IPS DF 6.9 (cell line): ENCODE measurements around the gene SAMHD1.
A peak's percentile ranks its signal among the peaks of the same experiment; 100 is the strongest.

Experiments
- DNase-seq: peaks from one replicate; pipeline ENCODE4 v3.0.0-alpha.2; 2013; ENCODE audit warnings: low read depth, low spot score
- H3K27ac ChIP-seq: one replicate; pipeline ENCODE4 v1.5.1; 2013; ENCODE audit warnings: low read length, control low read depth
- H3K27me3 ChIP-seq: 2 replicates; pipeline ENCODE4 v1.6.1; 2013; ENCODE audit warnings: mild to moderate bottlenecking, low read length; ENCODE audit not compliant: control insufficient read depth, insufficient read depth
- H3K36me3 ChIP-seq: 2 replicates; pipeline ENCODE4 v1.6.1; 2013; ENCODE audit warnings: low read length; ENCODE audit not compliant: control insufficient read depth, insufficient read depth
- H3K4me1 ChIP-seq: 2 replicates; pipeline ENCODE4 v1.6.1; 2013; ENCODE audit warnings: low read length; ENCODE audit not compliant: control insufficient read depth, insufficient read depth
- H3K4me3 ChIP-seq: 2 replicates; pipeline ENCODE4 v1.5.1; 2013; ENCODE audit warnings: mild to moderate bottlenecking, low read length
- H3K9me3 ChIP-seq: 2 replicates; pipeline ENCODE4 v1.6.1; 2013; ENCODE audit warnings: low read length, inconsistent platforms; ENCODE audit not compliant: control insufficient read depth, insufficient read depth
- WGBS: extraction: QIAGEN DNeasy Blood & Tissue Kit; methylation state at CpG from one replicate; pipeline ENCODE4 v1.1.7; 2013; ENCODE audit warnings: mixed read lengths, missing lambda C conversion rate; ENCODE audit not compliant: insufficient read length, insufficient coverage; 5-methylcytosine and 5-hydroxymethylcytosine counted together

The SAMHD1 gene

DNA sequence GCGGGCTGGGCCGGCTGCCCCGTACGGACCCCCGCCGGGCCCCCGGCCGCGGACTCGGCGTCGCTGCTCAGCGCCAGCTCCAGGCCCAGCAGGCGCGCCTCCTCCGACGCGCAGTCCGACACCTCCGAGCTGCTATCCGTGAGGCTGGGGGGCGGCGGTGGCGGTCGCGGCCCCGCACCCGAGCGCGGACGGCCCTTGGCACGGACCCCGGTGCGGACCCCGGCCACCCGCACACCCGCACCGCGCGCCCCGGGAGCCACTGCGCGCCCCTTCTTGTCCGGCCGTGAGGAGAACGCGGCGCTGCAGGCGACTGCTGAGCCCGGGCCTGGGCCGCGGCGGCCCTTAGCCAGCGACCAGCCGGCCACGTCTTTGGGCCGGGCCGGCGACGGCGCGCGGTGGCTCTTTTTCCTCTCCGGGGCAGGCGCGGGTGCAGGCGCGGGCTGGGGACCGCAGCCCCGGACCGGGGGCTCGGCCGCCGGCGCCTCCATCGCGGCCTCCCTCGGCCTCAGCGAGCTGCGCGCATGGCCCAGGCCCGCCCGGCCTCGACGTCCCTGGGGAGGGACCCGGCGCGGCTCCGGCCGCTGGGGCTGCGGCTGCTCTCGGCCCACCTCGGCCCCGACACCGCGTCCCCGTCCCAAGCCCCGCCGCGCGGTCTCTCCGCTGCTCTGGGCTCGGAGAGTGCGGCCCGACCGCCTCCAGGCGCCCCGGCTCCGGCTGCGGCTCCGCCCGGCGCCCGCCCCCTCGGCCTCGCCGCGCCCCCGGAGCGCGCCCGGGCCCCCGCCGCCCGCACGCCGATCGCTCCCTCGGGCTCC is 88.4 kb downstream of the SAMHD1 start:
- no peak for DNase-seq
- Histone ChIP-seq H3K36me3 (no peaks in the 10 kb centered on the region), H3K4me1 (peaks cover 5% of the 10 kb centered on the region), H3K27me3 (no peaks in the 10 kb centered on the region), H3K27ac (no peak overlapping the region), H3K9me3 (no peaks in the 10 kb centered on the region), H3K4me3 (peak overlapping the region; percentile 69)
- no CpG with 5 or more reads among the region's 129 CpGs for WGBS

DNA sequence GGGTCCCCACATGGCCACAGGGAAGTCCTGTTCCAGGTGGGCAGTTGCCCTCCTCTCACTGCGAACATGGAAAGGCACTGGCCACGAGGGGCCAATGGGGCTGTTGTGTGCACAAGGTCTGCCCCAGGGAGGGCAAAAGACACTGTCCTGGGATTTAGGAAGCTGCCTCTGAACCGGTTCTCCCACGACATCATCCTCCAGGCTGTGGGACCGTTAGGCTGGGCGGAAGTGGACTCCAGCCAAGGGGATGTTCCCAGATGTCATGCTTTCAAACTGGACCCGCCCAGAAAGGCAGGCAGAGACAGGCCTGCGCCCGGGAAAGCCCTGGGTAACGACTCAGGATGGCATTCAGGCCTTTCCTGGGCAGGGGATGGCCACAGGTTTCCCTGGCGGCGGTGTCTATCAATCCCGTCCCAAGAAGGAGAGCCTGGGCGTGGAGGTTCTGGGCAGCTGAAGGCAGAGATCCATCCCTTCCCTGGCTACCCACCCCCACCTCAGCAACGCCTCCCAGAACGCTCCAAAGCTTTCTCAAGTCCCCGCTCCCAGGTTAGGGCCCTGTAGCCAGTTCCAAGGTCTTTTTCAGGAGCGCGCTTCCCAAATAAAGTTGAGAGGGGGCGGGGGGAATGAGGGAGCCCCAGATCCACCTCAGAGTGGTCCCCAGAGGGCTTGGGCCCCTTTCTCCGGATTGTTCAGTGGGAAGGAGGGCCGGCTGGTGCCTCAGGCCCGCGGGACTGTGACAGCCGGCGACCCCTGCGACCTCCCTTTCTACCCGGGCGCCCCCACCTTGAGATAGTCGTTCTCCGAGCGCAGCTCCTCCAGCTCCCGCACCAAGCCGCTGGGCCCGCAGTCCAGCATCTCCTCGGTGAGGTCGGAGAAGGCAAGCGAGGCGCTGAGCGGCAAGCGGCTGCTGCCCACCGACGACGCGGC is 89.4 kb downstream of the SAMHD1 start:
- Histone ChIP-seq H3K36me3 (no peaks in the 10 kb centered on the region), H3K4me3 (peak overlapping the region; percentile 69; the same call in 1 of the 2 replicates), H3K27ac (no peak overlapping the region), H3K4me1 (peaks cover 5% of the 10 kb centered on the region), H3K27me3 (no peaks in the 10 kb centered on the region), H3K9me3 (no peaks in the 10 kb centered on the region)
- no peak for DNase-seq
- no CpG with 5 or more reads among the region's 45 CpGs for WGBS

DNA sequence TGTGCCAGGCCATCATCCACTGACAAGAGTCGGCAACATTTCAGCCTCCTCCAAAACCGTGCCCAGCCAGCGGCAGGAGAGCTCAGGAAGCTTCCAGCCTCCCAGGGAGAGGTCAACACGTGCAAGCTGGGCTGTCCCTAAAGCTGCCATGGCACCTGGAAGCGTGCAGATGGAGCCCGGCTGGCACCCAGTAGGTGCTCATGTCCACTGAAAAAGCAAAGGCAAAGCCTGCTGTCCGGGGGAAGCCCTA is 90.0 kb downstream of the SAMHD1 start:
- H3K4me1 ChIP-seq: peaks cover 5% of the 10 kb centered on the region
- WGBS: no CpG with 5 or more reads among the region's 7 CpGs
- H3K36me3 ChIP-seq: no peaks in the 10 kb centered on the region
- no peaks in the 10 kb centered on the region for H3K9me3 ChIP-seq
- H3K27ac ChIP-seq: no peak overlapping the region
- DNase-seq: no peak
- no peaks in the 10 kb centered on the region for H3K27me3 ChIP-seq
- H3K4me3 ChIP-seq: no peak overlapping the region

DNA sequence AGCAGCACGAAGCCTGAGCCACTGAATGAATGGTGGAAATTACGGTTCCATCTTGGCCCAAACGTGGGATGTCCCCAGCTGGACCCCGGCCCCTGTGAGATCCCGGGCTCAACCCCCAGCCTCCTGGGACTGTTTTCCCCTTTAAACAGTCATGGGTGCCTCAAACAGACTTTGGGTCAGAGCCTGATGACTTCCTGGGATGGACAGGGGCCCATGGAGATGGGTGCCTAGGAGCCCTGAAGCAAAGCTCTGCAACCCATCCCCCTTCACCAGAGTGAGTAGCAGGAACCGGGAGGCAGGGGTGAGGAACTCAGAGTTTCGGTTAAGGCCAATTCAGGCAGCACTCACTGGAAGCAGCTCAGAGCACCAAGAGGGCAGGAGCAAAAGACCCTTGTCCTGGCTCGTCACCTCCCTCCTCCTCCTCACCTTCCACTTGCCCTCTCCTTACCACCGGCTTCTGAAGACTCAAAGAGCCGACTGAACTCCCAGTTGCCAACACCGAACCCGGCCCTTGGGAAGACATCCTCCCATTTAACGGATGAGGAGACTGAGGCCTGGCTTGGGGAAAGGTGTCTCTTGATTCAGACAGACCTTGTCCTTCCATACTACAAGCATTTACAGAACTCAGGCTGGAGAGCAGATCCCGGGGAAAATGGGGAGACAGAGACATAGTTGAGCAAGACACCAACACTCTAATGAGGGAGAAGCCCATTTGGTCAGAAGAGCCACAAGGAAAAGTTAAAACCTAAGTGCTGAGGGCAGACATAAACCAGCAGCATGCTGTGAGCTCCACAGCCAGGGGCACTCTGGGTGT is 90.5 kb downstream of the SAMHD1 start:
- Histone ChIP-seq H3K9me3 (no peaks in the 10 kb centered on the region), H3K27ac (no peak overlapping the region), H3K4me3 (no peak overlapping the region), H3K4me1 (peaks cover 5% of the 10 kb centered on the region), H3K36me3 (no peaks in the 10 kb centered on the region), H3K27me3 (no peaks in the 10 kb centered on the region)
- WGBS: no CpG with 5 or more reads among the region's 14 CpGs
- no peak for DNase-seq

DNA sequence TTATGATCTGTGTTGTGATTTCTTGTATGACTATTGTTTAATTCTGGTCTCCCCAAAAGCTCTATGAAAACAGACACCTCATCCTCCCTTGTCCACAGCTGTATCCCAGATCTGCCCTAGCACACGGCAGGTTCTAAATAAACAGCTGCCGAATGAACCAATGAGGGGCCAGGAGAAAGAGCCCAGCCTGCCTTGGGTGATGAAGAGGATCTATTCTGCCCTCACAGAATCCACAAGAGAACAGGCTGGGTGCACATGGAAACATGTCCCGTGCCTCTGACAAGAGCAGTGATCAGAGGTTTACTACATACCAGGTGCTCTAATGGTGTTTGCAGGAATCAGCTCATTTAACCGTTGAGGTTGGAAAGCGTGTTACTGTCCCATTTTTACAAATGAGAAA is 91.2 kb downstream of the SAMHD1 start:
- peaks cover 3% of the 10 kb centered on the region for H3K4me1 ChIP-seq
- WGBS: no CpG with 5 or more reads among the region's 5 CpGs
- no peaks in the 10 kb centered on the region for H3K36me3 ChIP-seq
- no peak overlapping the region for H3K27ac ChIP-seq
- no peak for DNase-seq
- H3K9me3 ChIP-seq: no peaks in the 10 kb centered on the region
- no peaks in the 10 kb centered on the region for H3K27me3 ChIP-seq
- no peak overlapping the region for H3K4me3 ChIP-seq

DNA sequence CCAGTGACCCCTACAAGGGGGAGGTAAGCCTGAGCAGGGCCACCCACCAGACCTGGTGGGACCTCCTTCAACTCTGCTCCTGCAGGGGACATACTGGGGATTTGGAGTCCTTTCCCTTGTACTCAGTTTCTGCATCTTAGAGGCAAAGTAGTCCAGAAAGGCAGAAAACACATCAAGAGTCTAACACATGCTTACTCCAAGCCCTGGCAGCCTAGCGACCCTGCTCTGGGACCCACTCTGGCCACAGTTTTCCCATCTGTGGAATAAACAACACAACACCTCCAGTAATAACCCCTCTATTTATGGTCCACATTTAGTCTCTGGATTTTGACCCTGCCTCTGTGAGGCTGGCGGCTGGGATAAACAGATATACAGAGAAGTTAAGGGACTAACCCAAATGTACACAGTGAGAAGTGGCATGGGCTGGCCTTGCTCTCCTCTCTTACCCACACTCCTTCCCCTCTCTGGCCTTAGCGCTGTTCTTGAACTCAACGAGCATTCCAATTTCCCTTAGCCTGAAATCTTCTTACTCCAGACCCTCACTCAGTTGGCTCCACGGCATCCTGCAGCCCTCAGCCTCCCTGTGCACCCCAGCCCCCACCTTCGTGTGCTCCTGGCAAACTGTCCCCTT is 91.7 kb downstream of the SAMHD1 start:
- H3K36me3 ChIP-seq: no peaks in the 10 kb centered on the region
- H3K27ac ChIP-seq: no peak overlapping the region
- no peak overlapping the region for H3K4me3 ChIP-seq
- H3K27me3 ChIP-seq: no peaks in the 10 kb centered on the region
- no CpG with 5 or more reads among the region's 6 CpGs for WGBS
- H3K4me1 ChIP-seq: peaks cover 1% of the 10 kb centered on the region; the same call in 1 of the 2 replicates
- no peaks in the 10 kb centered on the region for H3K9me3 ChIP-seq
- no peak for DNase-seq

DNA sequence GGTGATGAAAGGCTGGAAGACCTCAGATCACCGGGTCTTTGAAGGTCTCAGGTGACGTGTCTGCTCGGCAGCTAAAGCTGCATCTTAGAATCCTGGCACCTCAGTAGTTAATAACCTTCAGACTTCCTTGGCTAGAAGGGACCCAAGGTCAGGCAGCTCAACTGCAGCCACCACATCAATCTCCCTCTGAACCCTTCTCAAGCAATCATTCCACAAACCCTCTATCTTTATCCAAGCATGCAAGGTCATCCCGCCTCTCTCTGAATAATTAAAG is 92.3 kb downstream of the SAMHD1 start:
- DNase-seq: no peak
- H3K9me3 ChIP-seq: no peaks in the 10 kb centered on the region
- H3K4me3 ChIP-seq: no peak overlapping the region
- no peaks in the 10 kb centered on the region for H3K4me1 ChIP-seq
- no CpG with 5 or more reads among the region's 4 CpGs for WGBS
- H3K36me3 ChIP-seq: no peaks in the 10 kb centered on the region
- no peaks in the 10 kb centered on the region for H3K27me3 ChIP-seq
- H3K27ac ChIP-seq: no peak overlapping the region

DNA sequence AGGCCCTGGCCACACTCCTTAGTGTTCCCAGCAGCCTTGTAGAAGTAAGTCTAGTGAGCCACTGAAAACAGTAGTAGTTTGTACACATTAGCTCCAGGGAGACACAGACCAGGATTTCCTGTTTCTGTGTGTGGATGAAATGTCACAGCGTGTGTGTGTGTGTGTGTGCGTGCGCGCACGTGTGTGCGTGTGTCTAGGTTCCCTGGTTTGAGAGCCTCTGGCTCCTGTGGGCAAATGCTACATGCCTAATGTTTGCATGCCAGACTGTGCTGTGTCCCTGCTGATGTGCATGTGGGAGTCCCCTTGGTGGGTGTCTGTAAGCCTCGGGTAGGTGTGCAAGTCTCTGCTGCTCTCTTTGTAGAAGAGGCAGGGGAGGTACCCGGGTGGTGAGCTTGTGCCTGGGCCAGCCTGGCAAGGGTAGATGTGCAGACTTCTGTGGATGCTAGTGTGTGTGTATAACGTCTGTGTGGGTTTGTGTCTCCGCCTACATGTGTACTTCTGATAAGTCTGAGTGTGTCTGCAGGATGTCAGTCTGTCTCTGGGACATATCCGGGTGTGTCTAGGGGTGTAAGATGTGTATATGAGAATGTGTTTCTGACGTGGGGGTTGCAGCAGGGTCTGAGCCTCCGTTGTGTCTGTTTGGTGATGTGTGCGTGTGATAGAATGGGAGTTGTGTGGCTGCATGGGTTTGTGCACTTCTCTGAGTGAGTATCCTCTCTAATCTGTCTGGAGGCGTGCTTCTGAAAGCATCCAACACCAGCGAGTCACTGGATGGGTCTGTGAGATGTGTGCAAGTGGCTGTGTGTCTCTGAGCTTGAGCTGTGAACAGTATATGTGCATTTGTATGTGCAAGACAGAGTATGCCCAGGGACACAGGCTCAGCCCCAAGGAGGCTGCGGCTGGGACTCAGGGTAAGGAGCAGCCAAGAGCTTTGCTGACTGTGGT is 94.5 kb downstream of the SAMHD1 start:
- peaks cover 3% of the 10 kb centered on the region; the same call in 1 of the 2 replicates for H3K36me3 ChIP-seq
- WGBS: no CpG with 5 or more reads among the region's 17 CpGs
- H3K27me3 ChIP-seq: no peaks in the 10 kb centered on the region
- H3K27ac ChIP-seq: no peak overlapping the region
- no peak for DNase-seq
- H3K4me1 ChIP-seq: no peaks in the 10 kb centered on the region; the same call in 1 of the 2 replicates
- no peaks in the 10 kb centered on the region for H3K9me3 ChIP-seq
- no peak overlapping the region for H3K4me3 ChIP-seq

DNA sequence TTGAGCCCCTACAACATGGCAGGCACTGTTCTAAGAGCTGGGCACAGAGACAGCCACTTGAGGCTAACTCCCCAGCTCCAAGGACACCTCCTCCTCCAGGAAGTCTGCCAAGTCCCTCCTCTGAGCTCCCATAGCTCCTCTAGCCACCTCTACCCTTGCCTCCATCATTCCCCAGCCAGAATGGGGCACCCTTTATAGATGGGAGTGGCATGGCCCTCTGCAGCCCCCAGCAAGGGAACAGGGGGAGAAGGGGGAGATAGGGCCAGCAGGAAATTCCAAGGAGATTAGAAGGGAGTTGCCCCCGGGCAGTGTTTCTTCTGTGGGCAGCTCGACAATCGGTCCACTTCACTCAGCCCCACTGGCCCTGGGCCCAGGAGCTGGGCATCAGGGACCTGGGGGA is 95.3 kb downstream of the SAMHD1 start:
- Histone ChIP-seq H3K4me1 (no peaks in the 10 kb centered on the region; the same call in 1 of the 2 replicates), H3K27ac (no peak overlapping the region), H3K27me3 (no peaks in the 10 kb centered on the region), H3K9me3 (no peaks in the 10 kb centered on the region), H3K36me3 (peaks cover 3% of the 10 kb centered on the region; the same call in 1 of the 2 replicates), H3K4me3 (no peak overlapping the region)
- DNase-seq: no peak
- no CpG with 5 or more reads among the region's 3 CpGs for WGBS
